ENCODE data around the gene DYNLT4. TPM values are rescaled to one million over a fixed set of nuclear protein-coding genes. Genes with fewer than 3 reads are reported as not detected.

The DYNLT4 gene
- polyA plus RNA-seq, 1 donor (not counting 4 experiments of a cell fraction or from before 2014, with no cell fraction given), result not detected

GRCh38 chr1:44854970-44855369 is 47.8 kb upstream of the DYNLT4 start:
- TF ChIP-seq CTCF (optimal IDR thresholded peaks at IDR 0.05 in 1 of 3, IDR thresholded peaks at IDR 0.05 in 1 of 3, conservative IDR thresholded peaks at IDR 0.05 in 1 of 3; ENCODE audit: extremely low read depth in 1 of 3, insufficient read depth in 2 of 3, low read length in 3 of 3), result no peak
- no peak for TF ChIP-seq EZH2 (IDR thresholded peaks at IDR 0.05; ENCODE audit: low read length)
- no peak overlapping the region for H3K9ac ChIP-seq (ENCODE audit: control insufficient read depth, extremely low read depth, insufficient read depth, low read length)
- no peaks in the 10 kb centered on the region for H3K9me1 ChIP-seq (ENCODE audit: control insufficient read depth, extremely low read depth, insufficient read depth, low read length)
- no peaks in the 10 kb centered on the region for H3K9me3 ChIP-seq (ENCODE audit: control insufficient read depth, low read depth, low read length)
- H2AFZ ChIP-seq (ENCODE audit: control insufficient read depth, low read length), result no peak overlapping the region
- H4K20me1 ChIP-seq (ENCODE audit: control insufficient read depth, extremely low read depth, insufficient read depth, low read length), result no peaks in the 10 kb centered on the region
- no peak for FAIRE-seq
- DNase-seq (ENCODE audit: low read depth, low spot score), result no peak
- no peaks in the 10 kb centered on the region for H3K27me3 ChIP-seq (ENCODE audit: control insufficient read depth, extremely low read depth, insufficient read depth, low read length)
- H3K4me1 ChIP-seq (ENCODE audit: control insufficient read depth, extremely low read depth, insufficient read depth, low read length), result peaks cover 2% of the 10 kb centered on the region
- H3K36me3 ChIP-seq (ENCODE audit: control insufficient read depth in 2 of 2, extremely low read depth in 1 of 2, insufficient read depth in 2 of 2, low read length in 2 of 2), result no peaks in the 10 kb centered on the region
- dilution Hi-C loops (cut with MboI; ENCODE audit: extremely low pct_ligation_motif_present, low sequenced_read_pairs), result no loop called here
- H3K27ac ChIP-seq (ENCODE audit: control insufficient read depth, insufficient read depth, low read length), result no peak overlapping the region
- H3K4me2 ChIP-seq (ENCODE audit: control insufficient read depth, extremely low read depth, insufficient read depth, low read depth, low read length), result no peak overlapping the region
- no peak overlapping the region for H3K4me3 ChIP-seq (ENCODE audit: control insufficient read depth in 2 of 3, extremely low read depth in 1 of 3, insufficient read depth in 2 of 3, low read depth in 1 of 3, low read length in 3 of 3)
- H3K79me2 ChIP-seq (ENCODE audit: control insufficient read depth, insufficient read depth, low read length), result no peaks in the 10 kb centered on the region

DNA sequence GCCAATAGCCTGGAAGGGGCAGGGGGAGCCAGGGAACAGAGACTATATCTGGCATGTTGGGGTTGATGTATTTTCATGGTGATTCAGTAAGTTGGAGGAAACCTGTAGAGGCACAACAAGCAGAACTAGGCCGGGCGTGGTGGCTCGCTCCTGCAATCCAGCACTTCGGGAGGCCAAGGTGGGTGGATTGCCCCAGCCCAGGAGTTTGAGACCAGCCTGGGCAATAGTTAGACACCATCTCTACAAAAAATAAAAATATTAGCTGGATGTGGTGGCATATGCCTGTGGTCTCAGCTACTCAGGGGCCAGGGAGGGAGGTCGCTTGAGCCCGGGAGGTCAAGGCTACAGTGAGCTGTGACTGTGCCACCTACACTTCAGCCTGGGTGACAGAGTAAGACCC is 46.0 kb upstream of the DYNLT4 start:
- H3K9ac ChIP-seq (ENCODE audit: control insufficient read depth, extremely low read depth, insufficient read depth, low read length), result no peak overlapping the region
- no peak overlapping the region for H3K27ac ChIP-seq (ENCODE audit: control insufficient read depth, insufficient read depth, low read length)
- H3K9me1 ChIP-seq (ENCODE audit: control insufficient read depth, extremely low read depth, insufficient read depth, low read length), result no peaks in the 10 kb centered on the region
- no peak overlapping the region for H3K4me2 ChIP-seq (ENCODE audit: control insufficient read depth, extremely low read depth, insufficient read depth, low read depth, low read length)
- H3K27me3 ChIP-seq (ENCODE audit: control insufficient read depth, extremely low read depth, insufficient read depth, low read length), result no peaks in the 10 kb centered on the region
- no peak for TF ChIP-seq CTCF (optimal IDR thresholded peaks at IDR 0.05 in 1 of 3, IDR thresholded peaks at IDR 0.05 in 1 of 3, conservative IDR thresholded peaks at IDR 0.05 in 1 of 3; ENCODE audit: extremely low read depth in 1 of 3, insufficient read depth in 2 of 3, low read length in 3 of 3)
- TF ChIP-seq EZH2 (IDR thresholded peaks at IDR 0.05; ENCODE audit: low read length), result no peak
- H4K20me1 ChIP-seq (ENCODE audit: control insufficient read depth, extremely low read depth, insufficient read depth, low read length), result no peaks in the 10 kb centered on the region
- peaks cover 7% of the 10 kb centered on the region for H3K4me1 ChIP-seq (ENCODE audit: control insufficient read depth, extremely low read depth, insufficient read depth, low read length)
- no peaks in the 10 kb centered on the region for H3K79me2 ChIP-seq (ENCODE audit: control insufficient read depth, insufficient read depth, low read length)
- H3K9me3 ChIP-seq (ENCODE audit: control insufficient read depth, low read depth, low read length), result no peaks in the 10 kb centered on the region
- FAIRE-seq (no peak), DNase-seq (ENCODE audit: low read depth, low spot score) (no peak)
- H2AFZ ChIP-seq (ENCODE audit: control insufficient read depth, low read length), result no peak overlapping the region
- dilution Hi-C loops (cut with MboI; ENCODE audit: extremely low pct_ligation_motif_present, low sequenced_read_pairs), result no loop called here
- no peaks in the 10 kb centered on the region for H3K36me3 ChIP-seq (ENCODE audit: control insufficient read depth in 2 of 2, extremely low read depth in 1 of 2, insufficient read depth in 2 of 2, low read length in 2 of 2)
- H3K4me3 ChIP-seq (ENCODE audit: control insufficient read depth in 2 of 3, extremely low read depth in 1 of 3, insufficient read depth in 2 of 3, low read depth in 1 of 3, low read length in 3 of 3), result no peak overlapping the region
